Large intestine (tissue), 12 donors: ENCODE results near the gene NRG3. TPM values are rescaled to one million over a fixed set of nuclear protein-coding genes. Genes with fewer than 3 reads are reported as not detected.

Source experiments
- DNase-seq, 2 donors: peaks; one replicate each; pipeline versions ENCODE4 v3.0.0 to v3.0.0-alpha.2; 2013
- H3K27ac ChIP-seq: one replicate; pipeline ENCODE4 v1.5.1; 2013; ENCODE audit warnings: low read length
- H3K27me3 ChIP-seq: 2 replicates; pipeline ENCODE4 v1.6.1; 2013; ENCODE audit warnings: low read length; ENCODE audit not compliant: control insufficient read depth, insufficient read depth
- H3K36me3 ChIP-seq: 2 replicates; pipeline ENCODE4 v1.6.1; 2013; ENCODE audit warnings: low read length; ENCODE audit not compliant: control insufficient read depth, insufficient read depth
- H3K4me1 ChIP-seq: one replicate; pipeline ENCODE4 v1.6.1; 2013; ENCODE audit warnings: low read length; ENCODE audit not compliant: control insufficient read depth, insufficient read depth
- H3K4me3 ChIP-seq: one replicate; pipeline ENCODE4 v1.5.1; 2013; ENCODE audit warnings: low read length
- H3K9me3 ChIP-seq: one replicate; pipeline ENCODE4 v1.6.1; 2013; ENCODE audit warnings: mild to moderate bottlenecking, low read depth, low read length, moderate library complexity; ENCODE audit not compliant: control insufficient read depth
- WGBS: methylation state at CpG from one replicate; pipeline ENCODE4 v1.1.5; 2013; ENCODE audit warnings: low lambda C conversion rate; ENCODE audit not compliant: insufficient coverage; 5-methylcytosine and 5-hydroxymethylcytosine counted together
- long read RNA-seq, 11 donors: transcript quantifications; one replicate each; lab custom pipeline, GENCODE V29; 2026
- polyA plus RNA-seq: library from polyadenylated mRNA; unstranded; fragments of 120-200 nt; gene quantifications from one replicate; pipeline ENCODE4 v1.2.1, GENCODE V29; 2013

Gene NRG3
- polyA plus RNA-seq: 0.96 TPM
- long read RNA-seq, donor 1: 0 reads
- long read RNA-seq, donor 2: 0 reads
- long read RNA-seq, donor 3: 0 reads
- long read RNA-seq, donor 4: 0 reads
- long read RNA-seq, donor 5: 0 reads
- long read RNA-seq, donor 6: 0 reads
- long read RNA-seq, donor 7: 0 reads
- long read RNA-seq, donor 8: 0 reads
- long read RNA-seq, donor 9: 0 reads
- long read RNA-seq, donor 10: 0 reads
- long read RNA-seq, donor 11: 0 reads

DNA sequence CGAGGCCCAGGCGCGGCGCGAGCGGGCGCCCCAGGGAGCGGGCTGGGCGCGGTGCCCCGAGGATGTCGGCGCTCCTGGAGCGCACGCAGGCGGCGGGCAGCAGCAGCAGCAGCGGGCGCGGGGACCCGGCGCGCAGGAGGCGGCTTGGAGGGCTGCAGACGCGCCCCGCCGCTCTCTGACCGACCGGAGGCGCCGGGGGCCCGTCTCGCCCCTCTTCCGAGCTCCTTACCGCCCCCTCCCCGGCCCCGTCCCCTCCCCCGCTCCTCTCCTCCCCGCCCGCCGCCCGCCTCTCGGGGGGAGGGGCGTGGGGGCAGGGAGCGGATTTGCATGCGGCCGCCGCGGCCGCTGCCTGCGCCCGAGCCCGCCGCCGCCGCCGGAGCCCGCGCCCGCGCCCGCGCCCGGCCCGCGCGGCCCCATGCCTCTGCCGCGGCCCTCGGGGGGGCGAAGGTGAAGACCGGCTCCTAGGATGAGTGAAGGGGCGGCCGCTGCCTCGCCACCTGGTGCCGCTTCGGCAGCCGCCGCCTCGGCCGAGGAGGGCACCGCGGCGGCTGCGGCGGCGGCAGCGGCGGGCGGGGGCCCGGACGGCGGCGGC lies at the start of gene NRG3:
Gene NRG3 (plus strand): TSS at position 320 of the 592 bp plus-strand sequence.
- WGBS: no CpG with 5 or more reads among the region's 95 CpGs
- DNase-seq: no peak
- H3K27ac ChIP-seq: no peak within 1 kb of the TSS
- peaks cover 59% of the 10 kb centered on the region for H3K27me3 ChIP-seq
- peaks cover 2% of the 10 kb centered on the region for H3K4me1 ChIP-seq
- H3K4me3 ChIP-seq: peak within 1 kb of the TSS; percentile 21
- H3K36me3 ChIP-seq: no peaks in the 10 kb centered on the region
- H3K9me3 ChIP-seq: no peaks in the 10 kb centered on the region

DNA sequence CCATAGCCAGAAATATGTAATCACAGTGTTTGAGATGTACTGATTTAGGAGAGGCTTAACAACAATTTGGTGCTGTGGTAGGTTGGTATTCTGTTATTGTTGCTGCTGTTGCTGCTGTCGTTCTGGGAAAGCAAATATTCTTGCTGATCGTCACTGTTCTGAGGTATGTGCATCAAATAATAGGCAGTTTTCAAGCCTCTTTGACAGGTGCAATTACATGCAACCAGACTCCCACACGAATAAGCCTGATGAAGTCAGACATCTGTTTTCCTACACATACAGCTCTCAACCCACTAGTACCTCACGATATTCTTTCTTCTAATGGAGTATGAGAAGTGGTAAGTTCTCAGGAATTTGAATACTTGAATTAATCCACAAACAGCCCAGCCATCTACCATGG lies 46.7 kb upstream of the NRG3 start:
- WGBS: 50% methylated on average over 1 of the region's 4 CpGs
- no peak for DNase-seq

DNA sequence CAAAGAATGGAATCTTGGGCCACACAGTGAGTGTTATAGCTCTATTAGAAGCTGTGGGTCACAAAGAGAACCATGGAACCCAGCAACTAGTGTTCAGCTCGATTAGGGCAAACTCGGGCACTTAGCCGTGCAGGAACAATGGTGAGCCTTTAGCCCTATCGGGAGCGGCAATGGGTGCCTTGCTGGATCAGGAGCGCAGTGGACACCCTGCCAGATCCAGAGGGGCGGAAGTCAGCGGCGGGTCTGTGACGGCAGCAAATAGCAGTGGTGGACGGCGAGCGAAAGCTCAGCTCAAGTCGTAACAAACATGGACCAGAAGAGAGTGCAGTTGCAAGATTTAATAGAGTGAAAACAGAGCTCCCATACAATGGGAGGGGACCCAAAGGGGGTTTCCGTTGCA lies 43.9 kb upstream of the NRG3 start:
- DNase-seq: no peak
- Histone ChIP-seq H3K9me3 (no peaks in the 10 kb centered on the region), H3K27me3 (no peaks in the 10 kb centered on the region), H3K4me1 (no peaks in the 10 kb centered on the region), H3K36me3 (no peaks in the 10 kb centered on the region), H3K4me3 (no peak overlapping the region), H3K27ac (no peak overlapping the region)
- no CpG with 5 or more reads among the region's 15 CpGs for WGBS

More for the DNA sequence above, 46.7 kb upstream of the NRG3 start:
- H3K27ac ChIP-seq: no peak overlapping the region
- H3K4me3 ChIP-seq: no peak overlapping the region
- no peaks in the 10 kb centered on the region for H3K36me3 ChIP-seq
- H3K27me3 ChIP-seq: no peaks in the 10 kb centered on the region
- H3K9me3 ChIP-seq: no peaks in the 10 kb centered on the region
- H3K4me1 ChIP-seq: no peaks in the 10 kb centered on the region

DNA sequence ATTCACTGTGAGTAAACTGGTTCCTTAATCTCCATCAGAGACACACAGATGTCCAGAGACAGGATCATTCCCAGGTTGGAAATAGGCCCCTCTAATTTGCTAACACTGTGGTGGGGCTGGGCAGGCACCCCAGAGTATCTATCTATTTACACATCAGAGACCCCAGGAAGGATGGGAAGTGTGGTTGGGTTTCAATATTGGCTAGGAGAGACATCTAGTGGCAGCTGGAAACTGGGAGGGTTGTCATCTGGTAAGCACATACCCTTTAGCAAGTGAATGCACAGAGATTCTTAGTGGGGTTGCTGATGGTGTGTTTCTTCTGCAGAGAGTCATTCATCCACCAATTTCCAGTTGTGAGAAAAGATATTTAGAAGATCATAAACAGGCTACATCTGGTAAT lies 36.0 kb upstream of the NRG3 start:
- no peak for DNase-seq
- no peak overlapping the region for H3K27ac ChIP-seq
- H3K4me3 ChIP-seq: no peak overlapping the region
- H3K4me1 ChIP-seq: no peaks in the 10 kb centered on the region
- no peaks in the 10 kb centered on the region for H3K27me3 ChIP-seq
- no peaks in the 10 kb centered on the region for H3K36me3 ChIP-seq
- no peaks in the 10 kb centered on the region for H3K9me3 ChIP-seq

DNA sequence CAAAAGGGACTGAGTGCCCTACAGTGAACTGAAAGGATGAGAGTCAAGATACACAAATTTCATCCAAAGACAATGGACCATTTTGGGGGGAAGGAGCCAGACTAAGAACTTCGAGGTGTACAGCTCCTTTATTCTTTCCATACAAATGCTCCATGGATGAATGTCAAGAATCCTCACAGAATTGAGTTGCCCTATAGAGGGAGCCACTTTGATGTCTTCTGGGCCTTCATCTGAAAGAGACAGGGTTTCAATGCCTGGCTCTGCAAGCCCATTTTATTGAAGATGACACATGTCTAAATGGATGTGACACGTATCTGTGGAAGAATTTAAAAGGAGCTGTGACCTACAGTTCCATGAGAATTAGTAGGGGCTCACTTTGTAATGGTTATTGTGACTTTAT lies 32.0 kb upstream of the NRG3 start:
- DNase-seq: no peak
- Histone ChIP-seq H3K27me3 (no peaks in the 10 kb centered on the region), H3K4me1 (no peaks in the 10 kb centered on the region), H3K4me3 (no peak overlapping the region), H3K27ac (no peak overlapping the region), H3K36me3 (no peaks in the 10 kb centered on the region), H3K9me3 (no peaks in the 10 kb centered on the region)
- no CpG with 5 or more reads among the region's 2 CpGs for WGBS

DNA sequence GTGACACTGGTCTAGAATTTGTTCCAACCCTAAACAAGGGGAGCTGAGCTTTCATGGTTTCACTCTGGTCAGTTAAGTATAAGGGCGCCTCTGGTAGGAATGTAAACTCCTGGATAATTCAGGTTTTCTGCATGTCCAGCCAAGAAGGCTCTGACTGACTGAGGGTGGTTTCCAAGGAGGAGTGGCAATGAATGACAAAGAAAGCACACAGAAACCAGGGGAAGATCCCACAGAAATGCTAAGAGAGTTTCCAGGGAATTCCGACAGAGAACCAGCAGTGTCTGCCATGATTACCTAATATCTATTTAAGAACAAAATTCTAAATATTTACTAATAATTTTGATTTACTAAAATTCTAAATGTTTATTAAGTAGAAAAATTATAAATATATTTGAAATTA lies 27.3 kb upstream of the NRG3 start:
- 83% methylated on average over 1 of the region's 2 CpGs for WGBS
- H3K27ac ChIP-seq: no peak overlapping the region

DNA sequence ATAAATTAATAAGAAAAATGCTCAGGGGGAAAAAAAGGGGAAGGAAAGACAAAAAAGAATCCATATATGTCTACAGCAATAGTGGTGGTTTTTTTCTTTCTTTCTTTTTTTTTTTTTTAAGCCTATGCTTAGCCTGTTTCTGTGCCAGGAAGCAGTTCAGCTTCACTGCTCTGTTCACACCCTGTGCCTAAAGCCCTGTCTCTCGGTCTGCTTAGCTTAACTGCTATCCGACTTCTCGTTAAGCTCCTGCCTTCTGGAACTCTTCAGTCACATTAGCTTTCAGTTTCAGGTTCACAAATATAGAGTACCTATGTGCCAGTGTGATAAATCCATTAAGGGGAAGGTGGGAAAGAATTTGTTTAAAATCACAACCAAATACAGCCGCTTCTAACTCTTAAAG lies 26.5 kb upstream of the NRG3 start:
- Histone ChIP-seq H3K36me3 (no peaks in the 10 kb centered on the region), H3K9me3 (no peaks in the 10 kb centered on the region), H3K4me3 (no peak overlapping the region), H3K27me3 (no peaks in the 10 kb centered on the region), H3K27ac (no peak overlapping the region), H3K4me1 (no peaks in the 10 kb centered on the region)
- 0% methylated on average over 1 of the region's 4 CpGs for WGBS
- DNase-seq: no peak

More for the DNA sequence above, 27.3 kb upstream of the NRG3 start:
- Histone ChIP-seq H3K4me3 (no peak overlapping the region), H3K27me3 (no peaks in the 10 kb centered on the region), H3K9me3 (no peaks in the 10 kb centered on the region), H3K4me1 (no peaks in the 10 kb centered on the region), H3K36me3 (no peaks in the 10 kb centered on the region)
- DNase-seq: no peak

DNA sequence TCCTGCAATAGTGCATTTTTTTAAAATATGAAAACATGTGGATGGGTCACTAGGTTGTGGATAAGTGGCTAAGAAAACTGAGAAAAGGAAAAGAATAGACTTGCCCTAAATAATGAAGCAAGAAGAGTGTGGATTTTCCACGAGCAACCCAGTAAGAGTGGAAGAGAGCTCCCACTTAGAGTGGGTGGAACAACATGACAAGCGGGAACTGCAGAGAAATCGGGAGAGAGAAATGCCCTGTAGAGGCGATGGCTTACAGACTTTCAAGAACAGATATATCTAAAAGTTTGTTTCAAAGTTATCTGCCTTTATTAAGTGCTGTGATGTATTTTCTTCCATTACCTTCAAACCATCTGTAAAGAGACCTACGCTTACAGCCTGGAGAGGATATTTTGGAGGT lies 26.1 kb upstream of the NRG3 start:
- DNase-seq: no peak
- Histone ChIP-seq H3K4me3 (no peak overlapping the region), H3K4me1 (no peaks in the 10 kb centered on the region), H3K36me3 (no peaks in the 10 kb centered on the region), H3K27ac (no peak overlapping the region), H3K27me3 (no peaks in the 10 kb centered on the region), H3K9me3 (no peaks in the 10 kb centered on the region)
- 80% methylated on average over 1 of the region's 5 CpGs for WGBS

DNA sequence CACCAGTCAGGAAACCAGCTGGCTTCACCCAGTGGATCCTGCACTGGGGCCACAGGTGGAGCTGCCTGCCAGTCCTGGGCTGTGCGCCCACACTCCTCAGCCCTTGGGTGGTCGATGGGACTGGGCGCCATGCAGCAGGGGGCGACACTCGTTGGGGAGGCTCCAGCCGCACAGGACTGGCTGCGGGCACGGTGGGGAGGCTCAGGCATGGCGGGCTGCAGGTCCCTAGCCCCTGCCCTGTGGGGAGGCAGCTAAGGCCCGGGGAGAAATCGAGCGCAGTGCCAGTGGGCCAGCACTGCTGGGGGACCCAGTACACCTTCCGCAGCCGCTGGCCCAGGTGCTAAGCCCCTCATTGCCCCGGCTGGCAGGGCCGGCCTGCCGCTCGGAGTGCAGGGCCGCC lies 12.4 kb upstream of the NRG3 start:
- Histone ChIP-seq H3K4me1 (no peaks in the 10 kb centered on the region), H3K4me3 (no peak overlapping the region), H3K27me3 (no peaks in the 10 kb centered on the region), H3K9me3 (peaks cover 8% of the 10 kb centered on the region), H3K27ac (no peak overlapping the region), H3K36me3 (no peaks in the 10 kb centered on the region)
- no peak for DNase-seq
- no CpG with 5 or more reads among the region's 19 CpGs for WGBS

DNA sequence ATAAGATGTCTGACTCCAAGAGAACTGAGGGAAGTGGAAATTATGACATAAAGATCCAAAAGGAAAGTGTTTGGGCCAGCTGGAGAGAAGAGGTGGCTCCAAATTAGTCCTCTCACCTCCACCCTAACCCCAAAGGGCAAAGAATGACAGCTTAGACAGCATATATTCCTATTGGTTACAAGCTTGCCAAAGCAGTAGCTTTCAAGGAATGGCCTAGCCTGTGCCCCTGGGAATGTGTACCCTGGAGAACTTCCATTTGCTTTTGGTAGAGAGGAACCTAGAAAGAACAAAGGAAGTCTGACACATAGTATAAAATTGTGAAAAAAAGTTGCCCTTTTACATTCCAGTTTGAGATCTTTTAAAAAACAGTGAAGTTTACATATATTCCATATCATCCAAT lies 11.2 kb upstream of the NRG3 start:
- Histone ChIP-seq H3K36me3 (no peaks in the 10 kb centered on the region), H3K27ac (no peak overlapping the region), H3K9me3 (peaks cover 8% of the 10 kb centered on the region), H3K4me1 (no peaks in the 10 kb centered on the region), H3K27me3 (no peaks in the 10 kb centered on the region), H3K4me3 (no peak overlapping the region)
- DNase-seq: no peak

DNA sequence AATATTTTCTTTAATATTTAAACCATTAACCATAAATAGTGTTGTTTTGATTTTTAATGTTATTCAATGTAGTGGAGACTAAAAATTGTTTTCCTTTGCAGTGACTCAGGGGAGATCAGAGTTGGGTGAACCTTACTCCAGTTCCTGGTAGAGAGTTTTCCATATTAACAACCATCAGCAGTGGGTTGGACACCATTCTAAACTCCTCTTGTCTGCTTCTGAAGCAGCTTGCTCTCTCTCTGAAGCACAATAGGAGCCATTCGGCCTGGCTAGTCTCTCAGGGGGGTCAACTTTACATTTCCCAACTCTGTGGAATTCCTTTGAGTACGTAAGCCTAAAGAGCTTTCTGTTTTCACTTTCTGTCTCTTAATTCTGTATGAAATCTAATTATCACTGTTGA lies 9.4 kb upstream of the NRG3 start:
- WGBS: 100% methylated on average over 1 of the region's 2 CpGs
- no peaks in the 10 kb centered on the region for H3K27me3 ChIP-seq
- H3K36me3 ChIP-seq: no peaks in the 10 kb centered on the region
- H3K4me3 ChIP-seq: no peak overlapping the region
- no peak overlapping the region for H3K27ac ChIP-seq
- peaks cover 8% of the 10 kb centered on the region for H3K9me3 ChIP-seq
- H3K4me1 ChIP-seq: no peaks in the 10 kb centered on the region
- no peak for DNase-seq
